Heart left ventricle (tissue), 16 donors: Measurements from ENCODE around the gene VIL1. TPM values are rescaled to one million over a fixed set of nuclear protein-coding genes. Genes with fewer than 3 reads are reported as not detected.

Experiments
- ATAC-seq, 4 donors: fragments of 200-7000 bp; cut with Tn5 transposase; one replicate each; pipeline ENCODE4 v1.9.1; 2020 to 2022; ENCODE audit warnings: moderate library complexity in 4 of 4, mild to moderate bottlenecking in 3 of 4, moderate number of reproducible peaks in 1 of 4
- DNase-seq, 5 donors: peaks; one replicate each; pipeline ENCODE4 v3.0.0-alpha.2; 2020
- H3K27ac ChIP-seq, 12 donors: fragments of 200-600 bp; sonication (generic) in 4 of 12; one replicate each; pipeline versions ENCODE4 v1.5.0 to v1.8.0; 2016 to 2022; ENCODE audit warnings: mild to moderate bottlenecking in 2 of 12
- H3K27me3 ChIP-seq, 9 donors: fragments of 200-600 bp; sonication (generic) in 2 of 9; one replicate each; pipeline versions ENCODE4 v1.5.1 to v1.8.0; 2016 to 2022; ENCODE audit warnings: mild to moderate bottlenecking in 3 of 9
- H3K36me3 ChIP-seq, 9 donors: fragments of 200-600 bp; sonication (generic) in 2 of 9; one replicate each; pipeline versions ENCODE4 v1.5.0 to v1.8.0; 2018 to 2022; ENCODE audit warnings: mild to moderate bottlenecking in 2 of 9
- H3K4me1 ChIP-seq, 12 donors: fragments of 200-600 bp; sonication (generic) in 4 of 12; one replicate each; pipeline versions ENCODE4 v1.5.0 to v1.8.0; 2016 to 2022; ENCODE audit warnings: mild to moderate bottlenecking in 3 of 12
- H3K4me3 ChIP-seq, 12 donors: fragments of 200-600 bp; sonication (generic) in 4 of 12; one replicate each; pipeline versions ENCODE4 v1.5.0 to v1.8.0; 2017 to 2022; ENCODE audit warnings: mild to moderate bottlenecking in 9 of 12, moderate library complexity in 4 of 12
- H3K9me3 ChIP-seq, 12 donors: fragments of 200-600 bp; sonication (generic) in 4 of 12; one replicate each; pipeline versions ENCODE4 v1.5.0 to v1.8.0; 2016 to 2022; ENCODE audit warnings: mild to moderate bottlenecking in 1 of 12
- CTCF ChIP-seq, 12 donors: fragments of 200-600 bp; sonication (generic) in 4 of 12; IDR thresholded peaks; one replicate each; pipeline versions ENCODE4 v1.5.0 to v1.8.0; 2018 to 2022; ENCODE audit warnings: antibody characterized with exemption in 12 of 12, mild to moderate bottlenecking in 5 of 12
- POLR2A ChIP-seq, 2 donors: fragments of 450-650 bp; IDR thresholded peaks; one replicate each; pipeline ENCODE4 v1.6.1; 2017; ENCODE audit warnings: antibody characterized with exemption in 2 of 2, mild to moderate bottlenecking in 2 of 2, moderate library complexity in 2 of 2
- WGBS, 4 donors: extraction: QIAGEN DNeasy Blood & Tissue Kit in 2 of 4; methylation state at CpG; one replicate each; pipeline versions ENCODE4 v1.1.5 to v1.1.7; 2013 to 2018; 5-methylcytosine and 5-hydroxymethylcytosine counted together
- intact Hi-C, 10 donors: fragments of 100-400 bp; cut with DNase I; formaldehyde crosslinking; loops; one replicate each; pipeline versions ENCODE4 v1.11.1 to v1.14.2; 2022
- polyA plus RNA-seq, 2 donors: library from polyadenylated mRNA; stranded (reverse); fragments of 200-250 nt; gene quantifications; one replicate each; pipeline ENCODE4 v1.2.3, GENCODE V29; 2013
- total RNA-seq, 9 donors: library from RNA; depleted of rRNA in 2 of 9; stranded (reverse); fragments of >200 nt in 2 of 9; fragmentation: NEBNext Ultra II Directional in 3 of 9; extraction: Animal tissue kit (Norgen Biotek cat#: 25700) in 3 of 9; gene quantifications; one replicate each; pipeline versions ENCODE4 v1.1.0 to v1.2.4, GENCODE V29; 2016 to 2023
- donor health status: ischemic (EF 13 %, LVEDD 7.1; RV severe dilation, severe dysfunction).
- donor health status: healthy with polysubstance abuse.
- donor health status: DM: no; HTN: yes; CAD: no.
- donor health status: DM: no; HTN: no; CAD: no.
- donor health status: ischemic (EF 25% LVEDD 6.9; RV normal size, moderate dysfunction).
- donor health status: ischemic (EF 25% LVEDD 5.7; RV mildly dilated, moderate dysfunction).
- donor health status: healthy.
- donor health status: DM: yes; HTN: yes; CAD: no.
- donor health status: ischemic (EF 35%, LVEDD 5.7; RV mildly dilated, moderate dysfunction).
- donor health status: nonischemic (EF 11% LVEDD 7.7; RV severe dilation, severe dysfunction).
- donor health status: DM: yes; HTN: yes; CAD: no.
- donor health status: PGD.
- donor health status: ischemic (EF 29% LVEDD 5.4; RV normal size, mild dysfunction).
- donor health status: nonischemic (EF 23%, LVEDD 6.1; RV moderate dilation, normal function).

The VIL1 gene
- total and polyA plus RNA-seq, 11 donors = 0.04 to 0.07 TPM; not detected in 9

GRCh38 chr2:218406949-218407618 is 11.8 kb upstream of the VIL1 start:
- peaks cover 3 to 34% (median 33%) of the 10 kb centered on the region in 9 donors for H3K36me3 ChIP-seq
- WGBS, 4 donors = 14 to 20% (median 15%) methylated on average over 13 of the region's 13 CpGs
- peaks cover 9 to 51% (median 39%) of the 10 kb centered on the region in 12 donors for H3K4me1 ChIP-seq
- peak overlapping the region in 11 of 12 donors; percentile 18 to 66 (median 57) for H3K4me3 ChIP-seq
- H3K27ac ChIP-seq = peak overlapping the region; percentile 79 to 96 (median 92)
- peak; percentile 48 to 84 (median 75) for DNase-seq
- intact Hi-C loops = loop anchor here in 9 of 10 donors (1.0 to 10.0 kb wide), 14 partner anchors 11 to 265 kb away; partner anchors contain the start of genes BCS1L (in 5 of the 9), ZNF142 (in 5 of the 9), CNOT9 (in 4 of the 9) and USP37 (in 4 of the 9)
- no peaks in the 10 kb centered on the region for H3K27me3 ChIP-seq
- no peaks in the 10 kb centered on the region for H3K9me3 ChIP-seq
- peak; percentile 21 to 39 (median 26) for ATAC-seq
- TF ChIP-seq CTCF (IDR thresholded peaks at IDR 0.05) (no peak), POLR2A (IDR thresholded peaks at IDR 0.05) (no peak)

DNA sequence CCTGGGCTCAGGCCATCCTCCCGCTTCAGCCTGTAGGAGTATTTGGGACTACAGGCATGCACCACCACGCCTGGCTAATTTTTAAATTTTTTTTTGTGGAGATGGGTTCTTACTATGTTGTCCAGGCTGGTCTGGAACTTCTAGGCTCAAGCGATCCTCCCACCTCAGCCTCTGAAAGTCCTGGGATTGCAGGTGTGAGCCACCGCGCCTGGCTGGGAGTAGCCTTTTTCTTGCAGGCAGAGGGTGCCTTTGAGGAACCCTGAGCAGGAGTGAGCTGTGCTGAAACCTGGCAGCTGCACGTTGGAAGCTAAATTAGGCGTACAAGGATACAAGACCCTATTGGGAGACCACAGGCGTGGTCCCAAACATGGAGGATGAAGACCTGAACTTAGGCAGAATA is 11.2 kb upstream of the VIL1 start:
- WGBS, 4 donors = 86 to 90% (median 87%) methylated on average over 8 of the region's 8 CpGs
- TF ChIP-seq POLR2A (IDR thresholded peaks at IDR 0.05) (no peak), CTCF (IDR thresholded peaks at IDR 0.05) (no peak)
- ATAC-seq (no peak), DNase-seq (no peak)
- Histone ChIP-seq H3K36me3 (peaks cover 3 to 28% (median 27%) of the 10 kb centered on the region in 9 donors), H3K27me3 (no peaks in the 10 kb centered on the region), H3K27ac (peak overlapping the region in 8 of 12 donors; percentile 82 to 96 (median 94)), H3K4me1 (peaks cover 7 to 47% (median 33%) of the 10 kb centered on the region in 12 donors), H3K4me3 (peak overlapping the region in 1 of 12 donors; percentile 66), H3K9me3 (no peaks in the 10 kb centered on the region)
- intact Hi-C loops = loop anchor here in 9 of 10 donors (2.0 to 10.0 kb wide), 12 partner anchors 55 to 265 kb away; partner anchors contain the start of genes BCS1L (in 5 of the 9), ZNF142 (in 5 of the 9), CNOT9 (in 3 of the 9) and USP37 (in 3 of the 9)

- TF ChIP-seq POLR2A (IDR thresholded peaks at IDR 0.05) (no peak), CTCF (IDR thresholded peaks at IDR 0.05) (no peak)
- no peak for DNase-seq
- intact Hi-C loops = loop anchor here in 2 of 10 donors (5.0 kb wide), 2 partner anchors 39 to 44 kb away; no protein-coding TSS in a partner anchor
- Histone ChIP-seq H3K9me3 (no peaks in the 10 kb centered on the region), H3K27ac (no peak overlapping the region), H3K4me1 (no peaks in the 10 kb centered on the region), H3K27me3 (no peaks in the 10 kb centered on the region), H3K4me3 (no peak overlapping the region), H3K36me3 (no peaks in the 10 kb centered on the region)
- 90 to 96% (median 94%) methylated on average over 4 to 5 of the region's 5 CpGs for WGBS, 4 donors
- ATAC-seq = no peak
Measured at GRCh38 chr2:218418321-218418716, 604 bp upstream of the VIL1 start.

DNA sequence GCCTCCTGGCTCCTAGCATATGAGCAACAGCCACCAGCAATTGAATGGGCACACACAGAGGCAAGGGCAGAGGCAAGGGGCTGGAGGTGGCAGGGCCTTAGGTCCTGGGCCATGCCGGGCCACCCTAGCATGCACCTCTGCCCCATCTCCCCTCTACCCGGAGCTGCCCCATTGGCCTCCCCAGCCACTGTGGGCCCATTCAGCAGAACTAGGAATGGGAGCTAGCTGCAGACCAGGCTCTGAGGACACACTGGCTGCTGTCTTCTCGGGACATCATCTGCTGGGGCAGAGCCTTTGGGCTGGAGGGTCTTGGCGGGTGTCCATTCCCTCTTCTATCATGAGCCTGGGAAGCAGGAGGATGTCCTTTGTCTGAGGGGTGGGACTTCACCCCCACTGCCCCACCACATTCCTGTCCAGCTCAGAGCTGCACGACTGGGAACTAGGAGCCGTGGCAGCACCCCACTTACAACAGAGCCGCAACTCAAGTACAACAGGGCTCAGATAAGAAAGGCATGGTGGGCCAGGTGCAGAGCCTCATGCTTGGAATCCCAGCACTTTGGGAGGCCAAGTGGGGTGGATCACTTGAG is 800 bp downstream of the VIL1 start:
- no peaks in the 10 kb centered on the region for H3K4me1 ChIP-seq
- intact Hi-C loops = loop anchor here in 2 of 10 donors (5.0 kb wide), 2 partner anchors 38 to 43 kb away; no protein-coding TSS in a partner anchor
- DNase-seq = no peak

More for the DNA sequence above, 800 bp downstream of the VIL1 start:
- H3K27ac ChIP-seq = no peak overlapping the region
- H3K27me3 ChIP-seq = no peaks in the 10 kb centered on the region
- 58 to 79% (median 74%) methylated on average over 4 to 7 of the region's 7 CpGs for WGBS, 4 donors
- ATAC-seq = peak in 1 of 4 donors; percentile 36
- TF ChIP-seq CTCF (IDR thresholded peaks at IDR 0.05) (no peak), POLR2A (IDR thresholded peaks at IDR 0.05) (no peak)
- H3K4me3 ChIP-seq = no peak overlapping the region
- no peaks in the 10 kb centered on the region for H3K9me3 ChIP-seq
- no peaks in the 10 kb centered on the region for H3K36me3 ChIP-seq
